Heart right ventricle (tissue), 16 donors: Measurements from ENCODE around the gene HOXA11. TPM values are rescaled to one million over a fixed set of nuclear protein-coding genes. Genes with fewer than 3 reads are reported as not detected.

Experiments used
- ATAC-seq, 8 donors: fragments of 200-7000 bp; cut with Tn5 transposase; one replicate each; pipeline ENCODE4 v1.9.1; 2020; ENCODE audit warnings: mild to moderate bottlenecking in 8 of 8, moderate library complexity in 8 of 8, moderate number of reproducible peaks in 1 of 8
- DNase-seq, 2 donors: peaks; one replicate each; pipeline ENCODE4 v3.0.0-alpha.2; 2020
- H3K27ac ChIP-seq, 10 donors: fragments of 200-600 bp; sonication (generic) in 2 of 10; one replicate each; pipeline versions ENCODE4 v1.5.0 to v1.8.0; 2020 to 2022; ENCODE audit warnings: mild to moderate bottlenecking in 3 of 10
- H3K27me3 ChIP-seq, 7 donors: fragments of 200-600 bp; one replicate each; pipeline ENCODE4 v1.8.0; 2021 to 2022; ENCODE audit warnings: mild to moderate bottlenecking in 2 of 7
- H3K36me3 ChIP-seq, 9 donors: fragments of 200-600 bp; sonication (generic) in 1 of 9; one replicate each; pipeline versions ENCODE4 v1.5.0 to v1.8.0; 2020 to 2022; ENCODE audit warnings: mild to moderate bottlenecking in 2 of 9
- H3K4me1 ChIP-seq, 9 donors: fragments of 200-600 bp; sonication (generic) in 1 of 9; one replicate each; pipeline versions ENCODE4 v1.5.0 to v1.8.0; 2020 to 2022; ENCODE audit warnings: mild to moderate bottlenecking in 4 of 9
- H3K4me3 ChIP-seq, 10 donors: fragments of 200-600 bp; sonication (generic) in 2 of 10; one replicate each; pipeline versions ENCODE4 v1.5.0 to v1.8.0; 2020 to 2022; ENCODE audit warnings: mild to moderate bottlenecking in 7 of 10, moderate library complexity in 2 of 10
- H3K9me3 ChIP-seq, 11 donors: fragments of 200-600 bp in 10 of 11; sonication (generic) in 2 of 11; one replicate each; pipeline versions ENCODE4 v1.5.0 to v1.8.0; 2013 to 2022; ENCODE audit warnings: mild to moderate bottlenecking in 2 of 11, control low read depth in 1 of 11, moderate library complexity in 1 of 11
- WGBS, 2 donors: extraction: QIAGEN DNeasy Blood & Tissue Kit; methylation state at CpG; one replicate each; pipeline ENCODE4 v1.1.7; 2013; ENCODE audit warnings: inconsistent platforms in 1 of 2; 5-methylcytosine and 5-hydroxymethylcytosine counted together
- intact Hi-C, 10 donors: fragments of 100-400 bp; cut with DNase I; formaldehyde crosslinking; loops; one replicate each; pipeline versions ENCODE4 v1.11.1 to v1.14.2; 2022
- polyA plus RNA-seq, 2 donors: library from polyadenylated mRNA; stranded (reverse); fragments of 200-250 nt; gene quantifications; one replicate each; pipeline ENCODE4 v1.2.3, GENCODE V29; 2013
- total RNA-seq, 10 donors: library from RNA; stranded (reverse); fragmentation: NEBNext Ultra II Directional in 3 of 10; extraction: Animal tissue kit (Norgen Biotek cat#: 25700) in 3 of 10; gene quantifications; one replicate each; pipeline versions ENCODE4 v1.2.1 to v1.2.4, GENCODE V29; 2021 to 2023
- TF ChIP-seq, protein P1 (sequence below), 9 donors: fragments of 200-600 bp; sonication (generic) in 2 of 9; IDR thresholded peaks; one replicate each; pipeline versions ENCODE4 v1.5.0 to v1.8.0; 2021 to 2022; ENCODE audit warnings: antibody characterized with exemption in 9 of 9, mild to moderate bottlenecking in 5 of 9, moderate library complexity in 1 of 9
- donor health status: Arrhythmogenic right ventricular cardiomyopathy.
- donor health status: ischemic (EF 13 %, LVEDD 7.1; RV severe dilation, severe dysfunction).
- donor health status: healthy with polysubstance abuse.
- donor health status: DM: no; HTN: yes; CAD: no.
- donor health status: DM: no; HTN: no; CAD: no.
- donor health status: ischemic (EF 25% LVEDD 6.9; RV normal size, moderate dysfunction).
- donor health status: ischemic (EF 25% LVEDD 5.7; RV mildly dilated, moderate dysfunction).
- donor health status: healthy.
- donor health status: DM: yes; HTN: yes; CAD: no.
- donor health status: Ischemic cardiomyopathy.
- donor health status: ischemic (EF 35%, LVEDD 5.7; RV mildly dilated, moderate dysfunction).
- donor health status: nonischemic (EF 11% LVEDD 7.7; RV severe dilation, severe dysfunction).
- donor health status: DM: yes; HTN: yes; CAD: no.
- donor health status: PGD.
- donor health status: ischemic (EF 29% LVEDD 5.4; RV normal size, mild dysfunction).
- donor health status: nonischemic (EF 23%, LVEDD 6.1; RV moderate dilation, normal function).

HOXA11 gene
- total and polyA plus RNA-seq, 12 donors: not detected

DNA sequence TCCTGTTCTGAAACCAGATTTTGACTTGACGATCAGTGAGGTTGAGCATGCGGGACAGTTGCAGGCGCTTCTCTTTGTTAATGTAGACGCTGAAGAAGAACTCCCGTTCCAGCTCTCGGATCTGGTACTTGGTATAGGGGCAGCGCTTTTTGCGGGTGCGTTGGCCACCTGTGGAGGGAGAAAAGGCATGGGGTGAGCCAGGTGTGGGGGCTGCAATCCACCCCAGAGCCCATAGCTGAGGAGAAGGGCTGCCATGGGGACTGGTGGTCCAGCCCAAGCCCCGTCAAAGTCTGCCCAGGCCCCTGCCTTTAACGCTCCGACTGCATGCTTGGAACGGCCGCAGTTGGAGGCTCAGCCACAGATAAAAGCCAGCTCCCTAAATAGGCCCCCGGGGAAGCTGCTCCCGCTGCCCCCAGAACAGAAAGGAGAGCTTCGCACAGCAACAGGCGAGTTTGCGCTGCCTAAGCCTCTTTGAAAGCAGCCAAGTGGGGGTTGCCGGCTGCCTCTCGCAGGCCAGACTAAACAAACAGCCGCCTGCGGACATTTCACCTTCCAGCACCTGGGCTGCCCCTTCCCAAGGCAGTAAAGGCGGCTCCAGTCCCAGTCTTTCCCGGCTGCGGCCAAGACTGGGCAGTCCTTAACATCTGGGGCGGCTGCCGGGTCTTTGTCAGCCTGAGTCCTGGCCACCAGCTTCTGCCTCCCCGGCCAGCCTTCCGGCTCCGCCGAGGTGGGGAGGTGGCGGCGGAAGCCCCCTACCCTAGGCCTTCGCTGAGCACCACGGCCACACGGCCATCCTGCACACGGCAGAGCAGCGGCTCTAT, 2.0 kb downstream of the HOXA11 start:
- H3K4me1 ChIP-seq: peaks cover 8 to 48% (median 32%) of the 10 kb centered on the region in 9 donors
- peaks cover 63 to 100% (median 100%) of the 10 kb centered on the region in 7 donors for H3K27me3 ChIP-seq
- DNase-seq (no peak), ATAC-seq (no peak)
- no peaks in the 10 kb centered on the region for H3K9me3 ChIP-seq
- 3 to 8% methylated on average over 39 of the region's 39 CpGs for WGBS, 2 donors
- TF ChIP-seq, protein P1, sequence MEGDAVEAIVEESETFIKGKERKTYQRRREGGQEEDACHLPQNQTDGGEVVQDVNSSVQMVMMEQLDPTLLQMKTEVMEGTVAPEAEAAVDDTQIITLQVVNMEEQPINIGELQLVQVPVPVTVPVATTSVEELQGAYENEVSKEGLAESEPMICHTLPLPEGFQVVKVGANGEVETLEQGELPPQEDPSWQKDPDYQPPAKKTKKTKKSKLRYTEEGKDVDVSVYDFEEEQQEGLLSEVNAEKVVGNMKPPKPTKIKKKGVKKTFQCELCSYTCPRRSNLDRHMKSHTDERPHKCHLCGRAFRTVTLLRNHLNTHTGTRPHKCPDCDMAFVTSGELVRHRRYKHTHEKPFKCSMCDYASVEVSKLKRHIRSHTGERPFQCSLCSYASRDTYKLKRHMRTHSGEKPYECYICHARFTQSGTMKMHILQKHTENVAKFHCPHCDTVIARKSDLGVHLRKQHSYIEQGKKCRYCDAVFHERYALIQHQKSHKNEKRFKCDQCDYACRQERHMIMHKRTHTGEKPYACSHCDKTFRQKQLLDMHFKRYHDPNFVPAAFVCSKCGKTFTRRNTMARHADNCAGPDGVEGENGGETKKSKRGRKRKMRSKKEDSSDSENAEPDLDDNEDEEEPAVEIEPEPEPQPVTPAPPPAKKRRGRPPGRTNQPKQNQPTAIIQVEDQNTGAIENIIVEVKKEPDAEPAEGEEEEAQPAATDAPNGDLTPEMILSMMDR (IDR thresholded peaks at IDR 0.05): no peak
- H3K4me3 ChIP-seq: peak overlapping the region in 2 of 10 donors; percentile 44 to 48
- H3K27ac ChIP-seq: no peak overlapping the region
- intact Hi-C loops: no loop called here
- no peaks in the 10 kb centered on the region for H3K36me3 ChIP-seq

DNA sequence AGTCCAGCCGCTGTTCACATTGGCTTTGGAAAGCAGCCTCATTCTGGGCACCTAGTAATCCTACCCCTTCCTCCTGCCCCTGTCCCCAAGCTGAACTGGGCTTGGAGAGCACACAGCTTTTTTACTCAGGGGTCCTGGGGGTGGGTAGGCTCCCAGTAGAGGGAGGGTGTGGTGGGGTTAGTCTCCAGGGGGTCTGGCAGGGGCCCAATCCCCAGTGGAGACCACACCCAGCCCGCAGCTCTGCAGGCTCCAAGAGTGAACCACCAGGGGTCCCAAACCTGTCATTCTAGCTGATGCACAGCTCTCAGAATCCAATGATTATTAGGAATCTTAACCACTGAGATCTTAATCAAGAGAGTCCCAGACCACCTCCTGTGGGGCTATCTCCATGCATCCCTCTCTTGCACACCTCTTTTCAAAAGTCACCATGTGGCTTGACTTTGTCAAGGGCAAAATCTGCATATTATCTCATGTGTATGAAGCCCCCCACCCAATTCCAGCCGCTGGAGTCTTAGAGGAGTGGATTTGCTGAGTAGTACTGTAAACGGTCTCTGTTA, 2.7 kb downstream of the HOXA11 start:
- TF ChIP-seq, protein P1 (IDR thresholded peaks at IDR 0.05): no peak
- intact Hi-C loops: no loop called here
- no peak overlapping the region for H3K4me3 ChIP-seq
- H3K36me3 ChIP-seq: no peaks in the 10 kb centered on the region
- H3K4me1 ChIP-seq: peaks cover 8 to 42% (median 30%) of the 10 kb centered on the region in 9 donors
- DNase-seq: no peak
- H3K27me3 ChIP-seq: peaks cover 63 to 100% (median 100%) of the 10 kb centered on the region in 7 donors
- ATAC-seq: no peak
- no peak overlapping the region for H3K27ac ChIP-seq
- H3K9me3 ChIP-seq: no peaks in the 10 kb centered on the region
- 16 to 24% methylated on average over 4 of the region's 4 CpGs for WGBS, 2 donors

DNA sequence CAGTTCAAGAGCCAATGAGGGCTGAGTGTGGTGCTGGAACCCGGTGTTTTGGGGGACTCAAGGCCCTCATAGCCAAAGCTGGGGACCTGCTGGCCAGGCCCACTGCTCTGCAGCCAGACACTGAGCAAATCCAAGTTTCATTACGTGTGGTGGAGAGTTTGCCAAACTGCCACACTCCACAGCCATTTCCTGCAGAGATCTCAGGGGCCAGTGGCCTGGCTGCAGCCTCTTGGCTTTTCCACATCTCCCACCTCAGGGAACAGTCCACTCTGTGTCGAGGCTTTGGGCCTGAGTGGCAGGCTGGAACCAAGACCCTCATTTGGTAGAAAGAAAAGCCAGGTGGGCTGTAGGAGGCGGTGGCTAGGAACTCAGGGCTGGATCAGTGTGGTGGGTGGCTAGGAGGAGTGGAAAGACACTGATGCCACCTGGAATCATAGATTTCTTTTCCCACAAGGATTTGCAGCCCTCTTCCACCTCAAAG, 3.2 kb downstream of the HOXA11 start:
- ATAC-seq: no peak
- H3K4me1 ChIP-seq: peaks cover 8 to 42% (median 30%) of the 10 kb centered on the region in 9 donors
- WGBS, 2 donors: 27 to 38% methylated on average over 4 of the region's 4 CpGs
- TF ChIP-seq, protein P1 (IDR thresholded peaks at IDR 0.05): no peak
- H3K4me3 ChIP-seq: no peak overlapping the region
- DNase-seq: no peak
- H3K9me3 ChIP-seq: no peaks in the 10 kb centered on the region
- no peaks in the 10 kb centered on the region for H3K36me3 ChIP-seq
- H3K27me3 ChIP-seq: peaks cover 63 to 100% (median 100%) of the 10 kb centered on the region in 7 donors
- H3K27ac ChIP-seq: no peak overlapping the region
- intact Hi-C loops: no loop called here

DNA sequence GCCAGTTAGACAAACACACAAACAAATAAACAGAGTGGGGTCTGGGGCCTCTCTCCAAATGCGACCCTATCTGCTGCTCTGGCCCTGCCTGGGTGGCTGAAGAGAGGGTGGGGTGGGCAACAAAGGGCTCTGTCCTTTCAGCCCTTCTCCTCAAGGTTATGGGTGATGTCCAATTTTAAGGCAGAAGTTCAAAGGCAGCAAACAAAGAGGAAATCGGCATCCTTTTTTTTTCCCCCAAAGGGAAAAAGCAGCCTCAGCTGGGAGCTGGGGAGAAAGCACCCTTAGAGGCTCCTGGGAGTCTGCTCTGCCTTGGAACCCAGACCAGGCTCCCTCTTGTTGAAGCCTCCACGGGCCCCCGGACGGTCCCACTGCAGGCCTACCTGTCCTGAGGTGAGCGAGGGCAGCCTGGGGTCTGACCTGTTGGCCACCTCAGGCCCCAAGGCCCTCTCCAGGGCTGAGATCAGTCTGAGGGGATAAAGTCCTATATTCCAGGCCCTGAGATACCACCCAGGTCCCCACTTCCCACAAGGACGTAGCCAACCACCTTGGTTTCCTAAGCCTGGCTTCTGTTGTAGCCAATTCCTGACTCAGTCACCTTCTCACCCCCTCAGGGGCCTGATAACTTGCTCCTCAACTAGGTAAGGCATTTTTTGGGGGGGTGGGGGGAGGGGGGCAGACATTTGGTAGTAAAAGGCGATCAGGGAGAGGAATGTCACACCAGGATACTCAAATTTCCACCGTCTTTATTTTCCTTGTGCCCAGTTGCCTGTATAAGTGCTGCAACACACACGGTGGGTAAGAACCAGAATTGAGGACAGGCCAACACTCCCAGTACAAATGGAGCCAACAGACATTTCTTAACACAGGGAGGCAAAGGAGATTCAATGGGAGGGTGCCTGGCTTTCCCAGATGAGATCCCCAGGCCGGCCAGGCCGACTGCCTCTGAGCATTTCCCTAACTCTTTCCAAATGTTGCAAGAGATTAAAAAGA, 4.3 kb downstream of the HOXA11 start:
- ATAC-seq (no peak), DNase-seq (no peak)
- Histone ChIP-seq H3K36me3 (no peaks in the 10 kb centered on the region), H3K27me3 (peaks cover 68 to 100% (median 100%) of the 10 kb centered on the region in 7 donors), H3K9me3 (no peaks in the 10 kb centered on the region), H3K4me3 (no peak overlapping the region), H3K4me1 (peaks cover 8 to 39% (median 30%) of the 10 kb centered on the region in 9 donors), H3K27ac (no peak overlapping the region)
- intact Hi-C loops: no loop called here
- WGBS, 2 donors: 38 to 46% methylated on average over 12 of the region's 12 CpGs
- TF ChIP-seq, protein P1 (IDR thresholded peaks at IDR 0.05): no peak
